Neural cell (in vitro differentiated cells): Measurements from ENCODE around the gene DKK2.

Experiments
- EZH2 ChIP-seq: fragments of 200-600, 300-800 bp; shearing (Covaris generic), sonication (generic); IDR thresholded peaks from 2 replicates; pipeline ENCODE4 v1.6.1; 2014; ENCODE audit warnings: antibody characterized with exemption, low read length, borderline replicate concordance, mild to moderate bottlenecking; ENCODE audit not compliant: insufficient read depth, poor library complexity, severe bottlenecking
- TAF1 ChIP-seq: IDR thresholded peaks from 2 replicates; pipeline ENCODE4 v1.6.1; 2012; ENCODE audit warnings: low read depth
- TF ChIP-seq, protein P1 (sequence below): fragments of 450-650 bp; IDR thresholded peaks from 2 replicates; pipeline ENCODE4 v1.5.1; 2014; ENCODE audit warnings: antibody characterized with exemption, mild to moderate bottlenecking, moderate library complexity; ENCODE audit not compliant: poor library complexity, severe bottlenecking

DNA sequence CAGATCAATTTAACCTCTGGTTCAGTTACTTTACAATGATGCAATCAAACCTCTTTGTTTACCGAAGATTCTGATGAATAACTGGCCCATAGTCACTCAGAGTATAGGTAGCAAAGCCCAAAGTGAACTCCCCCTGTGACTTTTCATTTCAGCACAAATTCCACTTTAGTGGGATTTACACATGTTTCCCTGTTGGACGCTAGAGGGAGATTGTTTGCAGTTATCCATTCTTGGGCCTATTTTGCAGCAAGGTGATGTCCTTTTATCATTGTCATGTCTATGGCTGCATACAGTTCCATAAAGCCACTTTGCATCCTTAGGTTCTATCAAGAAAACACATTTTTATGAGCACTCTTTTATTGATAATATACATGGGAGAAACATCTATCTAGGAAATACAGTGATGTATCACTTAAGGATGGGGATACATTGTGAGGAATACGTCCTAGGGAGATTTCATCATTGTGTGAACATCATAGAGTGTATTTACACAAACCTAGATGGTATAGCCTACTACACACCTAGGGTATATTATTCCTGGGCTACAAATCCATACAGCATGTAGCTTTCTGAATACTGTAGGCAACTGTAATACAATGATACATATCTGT, 14.5 kb upstream of the DKK2 start:
- no peak for TF ChIP-seq EZH2
- no peak for TF ChIP-seq TAF1
- TF ChIP-seq, protein P1, sequence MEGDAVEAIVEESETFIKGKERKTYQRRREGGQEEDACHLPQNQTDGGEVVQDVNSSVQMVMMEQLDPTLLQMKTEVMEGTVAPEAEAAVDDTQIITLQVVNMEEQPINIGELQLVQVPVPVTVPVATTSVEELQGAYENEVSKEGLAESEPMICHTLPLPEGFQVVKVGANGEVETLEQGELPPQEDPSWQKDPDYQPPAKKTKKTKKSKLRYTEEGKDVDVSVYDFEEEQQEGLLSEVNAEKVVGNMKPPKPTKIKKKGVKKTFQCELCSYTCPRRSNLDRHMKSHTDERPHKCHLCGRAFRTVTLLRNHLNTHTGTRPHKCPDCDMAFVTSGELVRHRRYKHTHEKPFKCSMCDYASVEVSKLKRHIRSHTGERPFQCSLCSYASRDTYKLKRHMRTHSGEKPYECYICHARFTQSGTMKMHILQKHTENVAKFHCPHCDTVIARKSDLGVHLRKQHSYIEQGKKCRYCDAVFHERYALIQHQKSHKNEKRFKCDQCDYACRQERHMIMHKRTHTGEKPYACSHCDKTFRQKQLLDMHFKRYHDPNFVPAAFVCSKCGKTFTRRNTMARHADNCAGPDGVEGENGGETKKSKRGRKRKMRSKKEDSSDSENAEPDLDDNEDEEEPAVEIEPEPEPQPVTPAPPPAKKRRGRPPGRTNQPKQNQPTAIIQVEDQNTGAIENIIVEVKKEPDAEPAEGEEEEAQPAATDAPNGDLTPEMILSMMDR = peak; percentile 64
